Measurements from ENCODE around the gene TUBB4B.

TUBB4B gene

DNA sequence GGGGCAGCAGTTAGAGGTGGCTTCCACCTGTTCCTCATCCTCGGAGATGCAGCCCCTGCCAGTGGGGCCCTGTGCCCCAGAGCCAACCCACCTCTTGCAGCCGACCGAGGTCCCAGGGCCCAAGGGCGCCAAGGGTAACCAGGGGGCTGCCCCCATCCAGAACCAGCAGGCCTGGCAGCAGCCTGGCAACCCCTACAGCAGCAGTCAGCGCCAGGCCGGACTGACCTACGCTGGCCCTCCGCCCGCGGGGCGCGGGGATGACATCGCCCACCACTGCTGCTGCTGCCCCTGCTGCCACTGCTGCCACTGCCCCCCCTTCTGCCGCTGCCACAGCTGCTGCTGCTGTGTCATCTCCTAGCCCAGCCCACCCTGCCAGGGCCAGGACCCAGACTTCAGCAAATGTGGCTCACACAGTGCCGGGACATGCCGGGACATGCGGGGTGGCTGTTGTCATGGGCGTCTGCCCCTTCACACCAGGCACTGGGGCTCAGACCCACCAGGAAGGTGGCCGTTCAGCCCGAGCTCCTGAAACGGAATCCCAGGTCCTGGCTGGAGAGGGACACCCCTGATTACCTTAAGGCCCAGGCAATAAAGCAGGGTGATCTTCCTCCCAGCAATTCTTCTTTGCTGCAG is 15.3 kb upstream of the TUBB4B start:
- DNase-seq (ENCODE audit: low spot score): no peak

DNA sequence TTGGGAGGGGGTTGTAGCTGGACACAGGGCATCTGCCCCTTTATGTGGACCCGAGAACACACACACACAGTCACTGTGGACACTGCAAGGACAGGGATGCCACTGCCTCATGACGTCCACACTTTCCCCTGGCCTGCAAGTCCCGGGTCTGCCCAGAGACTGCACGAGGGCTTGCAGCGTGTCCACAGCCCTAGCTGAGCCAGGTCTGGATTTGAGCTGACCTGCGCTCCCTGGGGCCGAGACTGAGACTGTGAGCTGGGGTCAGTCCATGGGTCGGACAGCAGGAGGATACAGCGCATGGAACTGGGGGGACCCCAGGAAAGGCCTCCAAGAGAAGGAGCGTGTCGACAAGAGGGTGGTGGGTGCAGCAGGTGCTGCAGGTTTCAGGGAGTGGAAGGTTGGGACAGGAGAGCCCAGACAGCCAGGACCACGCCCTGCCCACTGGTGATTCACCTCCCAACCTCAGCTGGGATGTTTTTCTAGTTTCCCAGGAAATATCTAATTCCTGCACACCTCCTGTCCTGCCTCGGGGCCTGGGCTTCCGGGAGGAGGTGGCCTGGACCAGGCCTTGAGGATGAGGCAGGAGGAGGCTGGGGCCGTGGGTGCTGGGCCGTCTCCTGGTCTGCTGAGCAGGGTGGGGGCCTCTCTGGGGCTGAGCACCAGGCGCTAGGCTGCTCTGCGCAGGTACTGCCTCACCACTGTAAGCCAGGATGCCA is 14.6 kb upstream of the TUBB4B start:
- DNase-seq (ENCODE audit: low spot score): no peak

DNA sequence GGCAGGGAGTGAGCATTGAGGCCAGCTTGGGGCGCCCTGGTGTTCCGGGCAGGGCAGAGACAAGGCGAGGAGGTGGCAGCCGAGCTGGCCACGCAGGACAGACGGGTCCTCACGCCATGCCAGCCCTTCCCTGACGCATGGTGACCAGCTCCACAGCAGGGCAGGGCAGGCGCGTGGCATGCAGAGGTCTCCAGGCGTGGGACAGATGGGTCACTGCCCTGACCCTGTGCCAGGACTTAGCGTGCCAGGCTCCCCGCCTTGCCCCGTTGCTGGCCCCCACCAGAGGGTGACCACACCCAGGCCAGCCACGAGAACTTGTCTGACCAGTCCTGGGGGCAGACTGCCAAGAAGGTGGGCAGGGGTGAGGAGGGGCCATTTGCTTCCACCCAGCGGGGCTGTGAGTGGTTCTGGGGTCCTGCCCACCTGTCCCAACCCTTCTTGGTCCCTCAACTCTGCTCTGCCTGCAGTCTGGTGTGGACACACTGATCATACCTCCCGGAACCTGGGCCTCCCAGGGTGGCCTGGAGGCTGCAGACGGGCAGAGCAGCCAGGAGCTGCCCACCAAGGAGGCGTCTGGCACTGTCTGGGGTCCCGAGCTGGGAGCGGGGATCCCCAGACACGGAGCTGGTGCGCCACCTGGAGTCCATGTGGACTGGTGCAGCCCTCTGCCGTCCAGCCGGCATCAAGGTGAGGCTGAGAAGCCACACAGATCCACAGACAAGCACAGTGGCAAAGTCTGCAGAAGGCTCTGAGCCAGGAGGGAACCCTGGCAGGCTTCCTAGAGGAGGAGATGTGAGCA is 13.8 kb upstream of the TUBB4B start, which contains the start of gene RNF224:
RNF224 (plus strand) TSS at position 449 of the 799 bp plus-strand sequence. CDS start 834 bp downstream, outside the sequence.
- DNase-seq (ENCODE audit: low spot score): peak; percentile 52

DNA sequence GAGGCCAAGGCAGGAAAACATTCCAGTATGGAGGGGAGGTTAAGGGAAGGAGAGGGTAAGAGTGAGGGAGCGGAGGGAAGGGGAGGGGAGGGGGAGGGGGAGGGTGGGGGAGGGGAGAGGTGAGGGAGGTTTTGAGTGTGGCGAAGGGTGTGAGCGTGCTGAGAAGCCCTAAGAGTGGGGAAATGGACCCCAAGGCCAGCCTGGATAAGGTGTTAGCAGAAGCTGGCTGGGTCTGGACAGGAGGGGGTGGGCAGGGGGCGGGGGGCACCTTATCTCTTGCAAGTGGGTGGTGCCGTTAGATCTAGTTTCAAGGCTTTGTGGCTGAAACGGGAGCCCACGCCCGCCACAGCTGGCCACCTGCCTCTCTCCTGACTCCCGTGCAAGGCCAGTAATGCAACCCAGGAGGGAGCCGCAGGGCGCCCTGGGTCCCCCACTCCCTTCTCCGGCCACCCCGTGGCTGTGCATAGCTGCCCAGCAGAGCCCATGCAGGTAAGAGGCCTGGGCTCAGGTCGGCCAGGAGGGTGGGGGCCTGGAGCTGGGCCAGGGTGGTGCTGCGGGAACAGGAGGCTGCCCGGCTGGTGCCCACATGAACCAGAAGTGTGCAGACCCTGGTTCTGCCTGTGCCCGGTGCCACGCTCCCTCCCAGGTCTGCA is 13.1 kb upstream of the TUBB4B start:
- no peak for DNase-seq (ENCODE audit: low spot score)

DNA sequence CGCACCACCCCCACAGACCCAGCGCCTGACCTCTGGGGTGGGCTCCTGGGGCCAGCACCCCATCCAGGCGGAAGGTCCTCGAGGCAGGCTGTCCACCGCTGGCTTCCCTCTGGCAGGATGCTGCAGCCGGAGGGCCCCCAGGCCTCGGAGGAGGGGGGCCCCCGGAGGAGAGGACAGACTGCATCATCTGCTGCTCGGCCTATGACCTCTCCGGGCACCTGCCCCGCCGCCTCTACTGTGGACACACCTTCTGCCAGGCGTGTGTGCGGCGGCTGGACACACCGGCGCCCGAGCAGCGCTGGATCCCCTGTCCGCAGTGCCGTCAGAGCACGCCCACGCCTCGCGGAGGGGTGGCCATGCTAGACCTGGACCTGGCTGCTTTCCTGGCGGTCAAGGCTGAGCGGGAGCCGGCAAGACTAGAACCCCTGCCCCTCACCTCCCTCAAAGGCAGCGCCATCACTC is 12.6 kb upstream of the TUBB4B start:
- no peak for DNase-seq (ENCODE audit: low spot score)

DNA sequence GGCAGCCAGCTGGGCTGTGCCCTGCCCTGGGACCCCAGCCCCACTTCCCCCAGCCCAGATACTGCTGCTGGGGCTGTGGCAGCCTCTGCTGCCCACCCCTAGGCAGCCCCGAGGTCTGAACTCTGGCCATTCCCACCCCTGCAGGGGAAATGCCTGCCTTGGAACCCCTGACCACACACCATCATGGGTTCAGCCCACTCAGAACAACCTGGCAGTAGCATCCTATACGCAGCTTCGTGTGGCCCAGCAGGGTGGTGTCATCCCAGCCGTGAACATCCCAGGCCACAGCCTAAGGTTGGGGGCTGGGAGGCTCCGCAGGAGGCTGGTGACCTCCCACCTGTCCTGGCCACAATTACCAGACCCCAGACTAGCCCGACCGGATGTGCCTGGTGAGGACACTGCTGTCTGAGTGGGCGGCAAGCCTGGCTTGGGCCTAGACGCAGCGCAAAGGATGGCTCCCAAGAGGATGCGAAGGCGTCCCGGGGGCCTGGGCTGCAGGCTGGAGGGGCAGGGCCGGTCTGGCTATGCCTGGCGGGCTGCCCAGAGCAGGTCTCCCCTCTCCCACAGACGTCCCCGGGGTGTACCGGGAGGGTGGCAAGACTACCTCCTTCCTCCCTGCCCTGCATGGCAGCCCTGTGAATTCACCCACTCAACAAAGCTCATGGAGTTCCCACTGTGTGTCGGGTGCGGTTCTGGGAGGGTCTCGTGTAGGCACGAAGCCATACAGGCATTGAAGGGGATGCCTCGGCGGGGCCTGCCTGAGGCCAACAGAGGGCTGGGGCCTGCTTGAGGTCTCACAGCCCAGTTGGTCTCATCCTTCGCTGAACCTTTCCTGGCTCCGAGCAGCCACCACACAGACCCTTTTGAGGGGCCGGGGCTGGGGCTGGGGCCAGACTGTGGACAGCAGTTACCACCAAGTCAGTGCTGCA is 11.9 kb upstream of the TUBB4B start:
- DNase-seq (ENCODE audit: low spot score): no peak

DNA sequence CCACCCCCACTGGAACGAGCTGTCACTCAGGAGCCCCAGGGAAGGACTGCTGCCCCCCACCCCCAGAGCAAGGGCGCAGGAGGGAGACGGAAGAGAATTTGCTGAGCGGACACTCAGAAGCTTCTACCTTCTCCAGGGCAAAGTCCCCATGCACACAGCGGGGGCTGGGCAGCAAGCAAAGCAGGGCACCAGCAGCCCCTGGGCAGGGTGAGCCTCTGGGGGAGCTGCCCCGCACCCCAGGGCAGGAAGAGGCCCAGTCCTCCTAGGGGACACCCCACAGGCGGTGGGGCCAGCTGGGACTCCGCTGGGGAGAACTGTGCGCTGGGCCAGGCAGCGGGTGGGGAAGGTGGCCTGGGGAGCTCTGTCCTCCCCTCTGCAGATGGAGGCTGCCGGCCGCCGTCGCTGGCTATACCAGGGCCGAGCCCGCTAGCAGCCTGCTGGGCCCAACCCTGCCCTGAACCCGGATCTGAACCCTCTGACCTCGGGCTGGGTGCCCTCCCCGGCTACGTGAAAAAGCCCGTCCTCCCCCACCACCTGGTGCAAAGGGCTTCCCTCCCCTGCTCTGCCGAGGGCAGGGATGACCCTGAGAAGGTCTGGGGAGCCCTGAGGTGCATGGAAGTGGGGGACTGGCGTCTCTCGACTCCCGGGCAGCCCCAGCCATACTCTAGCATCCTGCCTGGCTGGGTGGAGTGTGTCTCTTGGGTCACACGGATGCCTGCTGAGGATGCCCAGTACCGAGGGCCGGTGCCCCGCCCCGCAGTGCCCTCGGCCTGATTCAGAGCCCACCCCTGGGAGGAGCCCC is 11.0 kb upstream of the TUBB4B start:
- no peak for DNase-seq (ENCODE audit: low spot score)

DNA sequence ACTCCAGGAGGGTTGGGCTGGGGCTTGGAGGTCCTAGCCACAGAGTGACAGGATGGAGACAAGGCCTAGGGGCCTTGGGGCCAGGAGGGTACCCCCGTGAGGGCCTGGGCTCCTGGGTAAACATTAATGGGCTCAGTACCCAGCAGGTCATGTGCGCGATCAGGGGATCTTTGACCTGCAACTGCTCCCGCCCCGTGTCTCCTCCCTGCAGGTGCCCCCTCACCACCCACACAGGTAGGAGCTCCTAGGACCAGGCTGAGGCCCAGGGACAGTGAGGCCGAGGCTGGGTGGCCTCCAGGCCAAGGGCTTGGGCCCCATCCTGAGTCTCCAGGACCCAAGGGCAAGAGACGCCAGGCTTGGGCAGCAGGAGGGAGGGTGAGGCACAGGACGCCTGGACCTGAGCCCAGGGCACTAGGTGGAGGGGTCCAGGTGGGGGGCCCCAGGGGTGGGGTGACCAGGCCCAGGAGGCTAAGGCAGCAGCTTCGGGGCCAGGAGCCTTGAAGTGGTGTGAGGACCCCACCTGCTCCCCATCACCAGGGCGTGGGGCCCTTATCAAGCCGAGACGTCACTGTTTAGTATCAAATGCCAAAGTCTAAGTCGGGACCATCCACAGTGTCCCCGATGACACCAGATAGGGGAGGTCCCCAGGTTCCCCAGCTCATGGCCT is 10.2 kb upstream of the TUBB4B start, which contains the start of gene SLC34A3:
SLC34A3 (plus strand) TSS at position 197 of the 667 bp plus-strand sequence. CDS start 802 bp downstream, outside the sequence.
- no peak for DNase-seq (ENCODE audit: low spot score)

DNA sequence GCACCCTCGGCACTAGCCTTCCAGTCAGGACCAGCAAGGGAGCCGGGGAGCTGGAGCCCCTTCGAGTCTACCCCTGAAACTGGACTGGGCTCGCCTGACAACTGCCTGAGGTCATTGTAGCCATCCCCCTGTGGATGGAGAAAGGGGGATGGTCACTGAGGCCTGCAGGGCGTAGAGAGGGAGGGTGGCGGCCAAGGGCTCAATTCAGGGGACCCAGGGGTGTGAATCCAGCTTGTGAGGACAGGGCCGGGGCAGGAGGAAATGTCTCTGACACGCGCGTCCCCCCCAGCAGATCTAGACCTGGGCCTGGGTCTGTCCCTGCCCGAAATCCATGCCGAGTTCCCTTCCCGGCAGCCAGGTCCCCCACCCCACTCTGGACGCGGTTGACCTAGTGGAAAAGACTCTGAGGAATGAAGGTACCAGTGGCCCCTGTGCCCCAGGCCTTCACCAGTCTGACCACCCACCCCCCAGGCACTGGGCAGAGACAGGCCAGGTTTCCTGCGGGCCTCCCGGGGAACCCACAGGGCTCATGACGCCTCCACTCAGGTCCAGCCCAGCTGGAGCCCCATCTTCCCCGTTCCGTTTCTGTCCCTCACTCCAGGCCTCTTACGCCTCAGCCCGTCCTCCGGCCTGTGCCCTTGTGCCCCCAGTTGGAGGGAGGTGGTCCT is 9.6 kb upstream of the TUBB4B start:
- no peak for DNase-seq (ENCODE audit: low spot score)

DNA sequence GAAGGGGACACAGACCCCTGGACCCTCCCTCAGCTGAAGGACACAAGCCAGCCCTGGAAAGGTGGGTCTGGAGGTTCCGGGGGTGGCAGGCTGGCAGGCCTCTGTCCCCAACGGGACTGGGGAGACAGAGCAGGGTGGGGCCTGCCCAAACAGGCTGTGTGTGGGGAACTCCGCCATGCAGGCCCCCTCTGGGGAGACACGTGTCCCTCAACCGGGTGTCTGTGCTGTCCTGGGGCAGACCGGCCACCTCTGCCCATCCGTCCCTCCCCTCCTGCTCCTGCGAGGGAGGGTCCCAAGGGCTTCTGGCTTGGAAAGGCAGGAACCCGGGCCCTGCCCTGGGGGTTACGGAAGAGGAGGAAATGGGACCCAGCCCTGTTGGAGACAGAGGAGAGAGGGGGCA is 9.0 kb upstream of the TUBB4B start:
- DNase-seq (ENCODE audit: low spot score): no peak

DNA sequence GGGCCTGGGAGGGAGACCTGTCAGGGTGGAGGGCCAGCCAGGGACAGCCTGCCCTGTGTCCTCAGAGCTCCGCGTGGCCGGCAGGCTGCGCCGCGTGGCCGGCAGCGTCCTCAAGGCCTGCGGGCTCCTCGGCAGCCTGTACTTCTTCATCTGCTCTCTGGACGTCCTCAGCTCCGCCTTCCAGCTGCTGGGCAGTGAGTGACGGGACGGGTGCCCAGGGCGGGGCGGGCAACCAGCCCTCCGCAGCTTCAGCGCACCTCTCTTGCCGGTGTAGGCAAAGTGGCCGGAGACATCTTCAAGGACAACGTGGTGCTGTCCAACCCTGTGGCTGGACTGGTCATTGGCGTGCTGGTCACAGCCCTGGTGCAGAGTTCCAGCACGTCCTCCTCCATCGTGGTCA is 8.6 kb upstream of the TUBB4B start:
- no peak for DNase-seq (ENCODE audit: low spot score)

DNA sequence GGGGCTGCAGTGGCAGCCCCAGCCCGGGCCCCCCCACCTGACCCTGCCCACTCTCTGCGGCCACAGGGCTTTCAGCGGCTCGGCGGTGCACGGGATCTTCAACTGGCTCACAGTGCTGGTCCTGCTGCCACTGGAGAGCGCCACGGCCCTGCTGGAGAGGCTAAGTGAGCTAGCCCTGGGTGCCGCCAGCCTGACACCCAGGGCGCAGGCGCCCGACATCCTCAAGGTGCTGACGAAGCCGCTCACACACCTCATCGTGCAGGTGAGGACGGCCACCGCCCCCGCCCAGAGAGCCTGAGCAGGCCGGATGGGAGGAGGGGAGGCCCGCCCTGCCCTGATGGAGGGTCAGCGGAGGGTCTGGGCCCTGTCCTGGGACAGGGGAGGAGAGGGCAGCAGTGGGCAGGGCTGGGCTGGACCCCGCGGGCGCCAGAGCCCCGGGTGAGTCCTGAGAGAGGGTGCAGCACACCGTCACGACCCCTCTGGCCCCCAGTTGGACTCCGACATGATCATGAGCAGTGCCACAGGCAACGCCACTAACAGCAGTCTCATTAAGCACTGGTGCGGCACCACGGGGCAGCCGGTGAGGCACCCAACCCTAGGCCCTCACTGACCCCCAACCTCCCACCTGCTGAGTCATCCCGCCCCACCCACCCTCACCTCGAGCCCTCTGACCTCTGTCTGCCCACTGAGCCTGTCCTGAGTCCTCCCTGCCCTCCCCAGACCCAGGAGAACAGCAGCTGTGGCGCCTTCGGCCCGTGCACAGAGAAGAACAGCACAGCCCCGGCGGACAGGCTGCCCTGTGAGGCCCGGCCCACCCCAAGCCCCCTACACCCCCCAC is 7.7 kb upstream of the TUBB4B start:
- no peak for DNase-seq (ENCODE audit: low spot score)

DNA sequence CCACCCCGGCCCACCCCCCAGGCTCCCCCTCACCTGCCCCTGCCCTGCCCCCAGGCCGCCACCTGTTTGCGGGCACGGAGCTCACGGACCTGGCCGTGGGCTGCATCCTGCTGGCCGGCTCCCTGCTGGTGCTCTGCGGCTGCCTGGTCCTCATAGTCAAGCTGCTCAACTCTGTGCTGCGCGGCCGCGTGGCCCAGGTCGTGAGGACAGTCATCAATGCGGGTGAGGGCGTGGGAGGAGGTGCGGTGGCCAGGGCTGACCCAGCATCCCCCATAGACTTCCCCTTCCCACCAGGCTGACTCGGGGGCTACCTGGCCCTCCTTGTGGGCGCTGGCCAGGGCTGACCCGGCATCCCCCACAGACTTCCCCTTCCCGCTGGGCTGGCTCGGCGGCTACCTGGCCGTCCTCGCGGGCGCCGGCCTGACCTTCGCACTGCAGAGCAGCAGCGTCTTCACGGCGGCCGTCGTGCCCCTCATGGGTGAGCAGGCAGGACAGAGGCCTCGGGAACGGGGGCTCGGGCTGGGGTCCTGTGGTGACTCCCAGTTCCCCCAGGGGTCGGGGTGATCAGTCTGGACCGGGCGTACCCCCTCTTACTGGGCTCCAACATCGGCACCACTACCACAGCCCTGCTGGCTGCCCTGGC is 6.9 kb upstream of the TUBB4B start:
- DNase-seq (ENCODE audit: low spot score): no peak

DNA sequence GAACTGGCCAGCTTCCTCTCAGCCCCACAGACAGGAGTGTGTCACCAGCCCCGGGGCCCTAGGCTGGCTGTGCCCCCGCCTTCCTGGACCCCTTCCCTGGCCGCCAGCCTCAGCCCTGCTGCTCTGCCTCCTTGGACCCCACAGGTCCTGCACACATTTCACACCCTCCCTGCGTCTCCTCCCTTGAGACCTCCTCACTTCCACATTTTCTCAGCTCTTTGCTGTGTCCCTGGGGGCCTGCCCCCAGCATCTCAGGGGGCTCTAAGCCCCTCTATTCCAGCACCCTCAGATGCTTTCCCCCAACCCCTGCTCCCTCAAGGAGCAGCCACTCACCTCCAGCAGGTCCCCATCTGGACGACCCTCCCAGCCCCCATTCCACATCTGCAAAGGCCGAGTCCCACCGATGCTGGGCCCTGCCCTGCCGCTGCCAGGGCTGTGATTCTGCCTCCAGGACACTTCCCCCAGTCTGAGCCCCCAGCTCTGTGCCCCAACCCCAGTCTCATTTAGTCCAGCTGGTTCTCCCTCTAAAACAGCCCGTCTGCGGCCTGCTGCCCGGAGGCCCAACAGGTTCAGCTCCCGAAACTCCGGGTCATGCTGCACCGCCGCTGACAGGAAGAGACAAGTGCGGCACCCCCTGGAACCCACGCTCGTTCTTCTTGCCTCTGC is 6.2 kb upstream of the TUBB4B start:
- no peak for DNase-seq (ENCODE audit: low spot score)

DNA sequence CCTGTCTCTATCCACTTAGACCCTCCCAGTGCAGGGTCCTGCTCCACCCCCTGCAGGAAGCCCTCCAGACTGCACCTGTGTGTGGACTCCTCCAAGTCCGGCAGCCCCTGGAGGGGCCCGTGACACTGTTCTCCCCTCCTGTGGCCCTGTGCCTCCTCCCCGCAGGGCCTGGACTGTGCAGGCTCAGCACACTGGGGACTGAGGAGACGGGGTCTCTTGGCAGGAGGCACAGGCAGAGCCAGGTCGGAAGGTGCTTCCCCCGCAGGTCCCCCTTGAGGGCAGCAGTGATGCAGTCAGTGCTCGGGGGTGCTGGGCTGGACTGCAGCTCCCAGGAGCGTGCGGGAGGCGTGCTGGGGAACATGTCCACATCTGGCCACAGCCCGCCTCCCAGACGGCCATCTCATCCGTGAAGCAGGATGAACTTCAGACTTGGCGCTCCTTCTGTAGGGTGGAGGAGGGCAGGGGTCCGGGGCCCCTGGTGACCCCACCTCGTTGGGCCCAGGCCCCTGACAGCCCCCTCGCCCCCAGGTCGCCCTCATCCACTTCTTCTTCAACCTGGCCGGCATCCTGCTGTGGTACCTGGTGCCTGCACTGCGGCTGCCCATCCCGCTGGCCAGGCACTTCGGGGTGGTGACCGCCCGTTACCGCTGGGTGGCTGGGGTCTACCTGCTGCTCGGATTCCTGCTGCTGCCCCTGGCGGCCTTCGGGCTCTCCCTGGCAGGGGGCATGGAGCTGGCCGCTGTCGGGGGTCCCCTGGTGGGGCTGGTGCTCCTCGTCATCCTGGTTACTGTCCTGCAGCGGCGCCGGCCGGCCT is 5.5 kb upstream of the TUBB4B start:
- DNase-seq (ENCODE audit: low spot score): no peak

DNA sequence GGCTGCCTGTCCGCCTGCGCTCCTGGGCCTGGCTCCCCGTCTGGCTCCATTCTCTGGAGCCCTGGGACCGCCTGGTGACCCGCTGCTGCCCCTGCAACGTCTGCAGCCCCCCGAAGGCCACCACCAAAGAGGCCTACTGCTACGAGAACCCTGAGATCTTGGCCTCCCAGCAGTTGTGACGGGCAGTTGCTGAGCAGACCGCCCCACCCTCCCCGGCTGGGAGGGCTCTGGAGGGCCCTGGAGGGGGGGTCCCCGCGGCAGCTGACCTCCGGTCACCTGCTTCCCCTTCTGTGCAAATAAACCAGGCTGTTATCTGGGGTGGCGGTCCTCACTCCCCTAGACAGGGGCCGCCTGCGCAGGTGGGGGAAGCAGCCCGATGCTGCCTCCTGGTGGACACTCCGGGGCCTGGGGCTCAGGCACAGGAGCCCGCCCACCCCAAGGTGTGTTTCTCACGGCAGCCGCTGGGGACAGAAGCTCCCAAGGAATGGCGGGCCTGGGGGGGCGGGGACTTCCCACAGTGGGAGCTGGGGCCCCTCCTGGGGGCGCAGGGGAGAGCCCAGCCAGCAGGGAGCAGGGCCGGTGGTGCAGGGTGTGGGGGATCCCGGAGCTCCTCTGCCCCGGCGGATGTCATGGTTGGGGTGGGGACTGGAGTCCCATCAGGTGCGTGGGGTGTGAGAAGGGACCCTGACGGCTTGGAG is 4.7 kb upstream of the TUBB4B start:
- DNase-seq (ENCODE audit: low spot score): peak; percentile 64
